ENCODE results near the gene IL24. TPM values are rescaled to one million over a fixed set of nuclear protein-coding genes. Genes with fewer than 3 reads are reported as not detected.

Gene IL24
- total RNA-seq, 1 donor from 2014 or later: not detected

DNA sequence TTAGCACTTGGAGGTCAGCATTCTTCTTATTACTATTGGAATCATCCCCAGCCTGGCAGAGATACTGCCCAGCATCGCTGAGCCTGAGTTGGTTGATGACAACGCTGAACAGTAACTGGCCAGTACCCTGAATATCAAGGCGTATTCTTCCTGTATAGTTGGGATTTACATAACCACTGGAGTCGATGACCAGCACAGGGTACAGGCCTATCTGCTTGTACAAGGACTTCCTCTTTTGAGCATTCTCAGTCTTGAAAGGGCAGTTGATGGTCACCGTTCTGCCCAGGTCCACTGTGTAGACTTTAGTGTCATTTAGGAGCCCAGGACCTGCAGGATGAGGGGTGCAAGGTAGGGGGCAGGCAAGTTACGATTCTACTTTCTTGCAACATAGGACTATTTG, 40.2 kb downstream of the IL24 start:
- H3K27me3 ChIP-seq: no peaks in the 10 kb centered on the region
- no peaks in the 10 kb centered on the region for H3K36me3 ChIP-seq
- no peaks in the 10 kb centered on the region for H4K20me1 ChIP-seq (ENCODE audit: low read depth)
- Mint-ChIP-seq H3K27ac (no peak overlapping the region), H3K36me3 (no peaks in the 10 kb centered on the region), H3K9me3 (no peaks in the 10 kb centered on the region), H3K27me3 (ENCODE audit: insufficient read depth, low read depth) (peaks cover 3% of the 10 kb centered on the region), H3K4me1 (no peaks in the 10 kb centered on the region), H3K4me3 (no peak overlapping the region)
- no peaks in the 10 kb centered on the region for H3K9me3 ChIP-seq (ENCODE audit: low read depth)
- no peak overlapping the region for H3K27ac ChIP-seq
- no peak overlapping the region for H3K9ac ChIP-seq
- no peaks in the 10 kb centered on the region for H3F3A ChIP-seq (ENCODE audit: low read depth)
- no peak for DNase-seq (ENCODE audit: low spot score)
- no peak overlapping the region for H3K4me3 ChIP-seq
- no peaks in the 10 kb centered on the region for H3K79me2 ChIP-seq (ENCODE audit: low read depth)
- H3K4me1 ChIP-seq: no peaks in the 10 kb centered on the region
- H2AFZ ChIP-seq (replicated peaks): no peak overlapping the region
- no peak overlapping the region for H3K4me2 ChIP-seq
- TF ChIP-seq CTCF (IDR thresholded peaks at IDR 0.05) (no peak), EZH2phosphoT487 (IDR thresholded peaks at IDR 0.05) (no peak), EZH2 (IDR thresholded peaks at IDR 0.05) (no peak)

GRCh38 chr1:206939131-206939530, 41.9 kb downstream of the IL24 start:
- Histone ChIP-seq H3K9ac (no peak overlapping the region), H3K27ac (no peak overlapping the region), H3K36me3 (no peaks in the 10 kb centered on the region), H4K20me1 (ENCODE audit: low read depth) (no peaks in the 10 kb centered on the region), H3K4me3 (no peak overlapping the region), H3K4me2 (no peak overlapping the region), H3K79me2 (ENCODE audit: low read depth) (no peaks in the 10 kb centered on the region), H3K9me3 (ENCODE audit: low read depth) (no peaks in the 10 kb centered on the region), H2AFZ (replicated peaks) (no peak overlapping the region), H3K27me3 (no peaks in the 10 kb centered on the region), H3K4me1 (no peaks in the 10 kb centered on the region), H3F3A (ENCODE audit: low read depth) (no peaks in the 10 kb centered on the region)
- no peaks in the 10 kb centered on the region for H3K9me3 Mint-ChIP-seq
- TF ChIP-seq CTCF (IDR thresholded peaks at IDR 0.05): no peak
- TF ChIP-seq EZH2phosphoT487 (IDR thresholded peaks at IDR 0.05): no peak
- no peak for TF ChIP-seq EZH2 (IDR thresholded peaks at IDR 0.05)
- no peak overlapping the region for H3K4me3 Mint-ChIP-seq
- DNase-seq (ENCODE audit: low spot score): no peak
- H3K27ac Mint-ChIP-seq: no peak overlapping the region
- peaks cover 3% of the 10 kb centered on the region for H3K27me3 Mint-ChIP-seq (ENCODE audit: insufficient read depth, low read depth)
- H3K4me1 Mint-ChIP-seq: no peaks in the 10 kb centered on the region
- no peaks in the 10 kb centered on the region for H3K36me3 Mint-ChIP-seq

GRCh38 chr1:206939841-206940587, 42.8 kb downstream of the IL24 start:
- no peak overlapping the region for H3K9ac ChIP-seq
- H3K4me1 ChIP-seq: no peaks in the 10 kb centered on the region
- Mint-ChIP-seq H3K9me3 (no peaks in the 10 kb centered on the region), H3K4me3 (no peak overlapping the region), H3K27me3 (ENCODE audit: insufficient read depth, low read depth) (peaks cover 3% of the 10 kb centered on the region), H3K27ac (no peak overlapping the region), H3K36me3 (no peaks in the 10 kb centered on the region), H3K4me1 (no peaks in the 10 kb centered on the region)
- H3K9me3 ChIP-seq (ENCODE audit: low read depth): no peaks in the 10 kb centered on the region
- no peak for DNase-seq (ENCODE audit: low spot score)
- H3K4me2 ChIP-seq: no peak overlapping the region
- H3K27me3 ChIP-seq: no peaks in the 10 kb centered on the region
- H3K36me3 ChIP-seq: no peaks in the 10 kb centered on the region
- H3K27ac ChIP-seq: no peak overlapping the region
- no peaks in the 10 kb centered on the region for H3K79me2 ChIP-seq (ENCODE audit: low read depth)
- no peaks in the 10 kb centered on the region for H4K20me1 ChIP-seq (ENCODE audit: low read depth)
- TF ChIP-seq EZH2 (IDR thresholded peaks at IDR 0.05) (no peak), CTCF (IDR thresholded peaks at IDR 0.05) (no peak), EZH2phosphoT487 (IDR thresholded peaks at IDR 0.05) (no peak)
- H3K4me3 ChIP-seq: no peak overlapping the region
- H3F3A ChIP-seq (ENCODE audit: low read depth): no peaks in the 10 kb centered on the region
- no peak overlapping the region for H2AFZ ChIP-seq (replicated peaks)
